Measurements from ENCODE around the gene PTBP3. TPM values are rescaled to one million over a fixed set of nuclear protein-coding genes. Genes with fewer than 3 reads are reported as not detected.

Gene PTBP3
- total RNA-seq, 1 donor from 2014 or later = 56.7 TPM

DNA sequence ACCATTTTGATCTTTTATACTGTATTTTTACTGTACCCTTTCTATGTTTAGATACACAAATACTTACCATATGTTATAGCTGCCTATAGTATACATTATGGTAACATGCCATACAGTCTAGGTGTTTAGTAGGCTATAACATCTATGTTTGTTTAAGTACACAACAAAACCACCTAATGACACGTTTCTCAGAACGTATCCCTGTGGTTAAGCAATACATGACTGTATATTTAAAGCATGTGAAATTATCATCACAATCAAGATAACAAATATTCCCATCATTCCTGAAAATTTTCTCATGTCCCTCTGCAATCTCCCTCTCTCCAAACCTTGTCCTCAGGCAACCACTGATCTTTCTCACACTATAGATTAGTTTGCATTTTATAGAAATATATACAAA, 91.9 kb downstream of the PTBP3 start:
- H3K9me3 Mint-ChIP-seq (ENCODE audit: low read depth) = no peaks in the 10 kb centered on the region
- no peak overlapping the region for H3K27ac Mint-ChIP-seq (ENCODE audit: unreplicated experiment)
- H3K4me3 Mint-ChIP-seq (ENCODE audit: unreplicated experiment) = no peak overlapping the region
- peaks cover 6% of the 10 kb centered on the region for H3K36me3 Mint-ChIP-seq (ENCODE audit: low read depth)
- no peak for DNase-seq (ENCODE audit: low spot score)
- H3K27me3 Mint-ChIP-seq (ENCODE audit: low read depth) = no peaks in the 10 kb centered on the region
- TF ChIP-seq CTCF (IDR thresholded peaks at IDR 0.05) = no peak
- H3K4me1 Mint-ChIP-seq (ENCODE audit: low read depth) = peaks cover 6% of the 10 kb centered on the region

DNA sequence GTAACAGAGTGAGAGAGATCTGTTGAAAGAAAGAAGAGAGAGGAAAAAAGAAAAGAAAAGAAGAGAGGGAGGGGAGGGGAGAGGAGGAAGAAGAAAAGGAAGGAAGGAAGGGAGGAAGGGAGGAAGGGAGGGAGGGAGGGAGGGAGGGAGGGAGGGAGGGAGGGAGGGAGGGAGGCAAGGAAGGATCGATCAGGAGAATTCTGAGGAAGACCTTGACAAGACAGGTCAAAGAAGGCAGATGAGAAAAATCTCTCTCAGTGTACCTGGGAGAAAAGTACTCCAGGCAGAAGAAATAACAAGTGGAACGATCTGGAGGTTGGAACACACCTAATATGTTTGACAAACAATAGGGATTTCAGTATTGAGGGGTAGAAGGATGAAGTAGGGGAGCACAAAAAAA, 93.7 kb downstream of the PTBP3 start:
- Mint-ChIP-seq H3K9me3 (ENCODE audit: low read depth) (no peaks in the 10 kb centered on the region), H3K27me3 (ENCODE audit: low read depth) (no peaks in the 10 kb centered on the region), H3K36me3 (ENCODE audit: low read depth) (peaks cover 4% of the 10 kb centered on the region), H3K27ac (ENCODE audit: unreplicated experiment) (no peak overlapping the region), H3K4me1 (ENCODE audit: low read depth) (peaks cover 6% of the 10 kb centered on the region), H3K4me3 (ENCODE audit: unreplicated experiment) (no peak overlapping the region)
- DNase-seq (ENCODE audit: low spot score) = no peak
- no peak for TF ChIP-seq CTCF (IDR thresholded peaks at IDR 0.05)

GRCh38 chr9:112239284-112239683, 94.1 kb downstream of the PTBP3 start:
- no peak overlapping the region for H3K4me3 Mint-ChIP-seq (ENCODE audit: unreplicated experiment)
- no peak for TF ChIP-seq CTCF (IDR thresholded peaks at IDR 0.05)
- no peak overlapping the region for H3K27ac Mint-ChIP-seq (ENCODE audit: unreplicated experiment)
- peaks cover 6% of the 10 kb centered on the region for H3K4me1 Mint-ChIP-seq (ENCODE audit: low read depth)
- H3K9me3 Mint-ChIP-seq (ENCODE audit: low read depth) = no peaks in the 10 kb centered on the region
- H3K27me3 Mint-ChIP-seq (ENCODE audit: low read depth) = no peaks in the 10 kb centered on the region
- no peak for DNase-seq (ENCODE audit: low spot score)
- peaks cover 4% of the 10 kb centered on the region for H3K36me3 Mint-ChIP-seq (ENCODE audit: low read depth)

- Mint-ChIP-seq H3K27ac (ENCODE audit: unreplicated experiment) (no peak overlapping the region), H3K36me3 (ENCODE audit: low read depth) (peaks cover 7% of the 10 kb centered on the region), H3K4me3 (ENCODE audit: unreplicated experiment) (no peak overlapping the region), H3K9me3 (ENCODE audit: low read depth) (no peaks in the 10 kb centered on the region), H3K4me1 (ENCODE audit: low read depth) (peaks cover 13% of the 10 kb centered on the region), H3K27me3 (ENCODE audit: low read depth) (no peaks in the 10 kb centered on the region)
- DNase-seq (ENCODE audit: low spot score) = no peak
- TF ChIP-seq CTCF (IDR thresholded peaks at IDR 0.05) = no peak
Observed at GRCh38 chr9:112234779-112235178, 98.6 kb downstream of the PTBP3 start.

GRCh38 chr9:112233769-112234168, 99.7 kb downstream of the PTBP3 start:
- peaks cover 13% of the 10 kb centered on the region for H3K4me1 Mint-ChIP-seq (ENCODE audit: low read depth)
- H3K9me3 Mint-ChIP-seq (ENCODE audit: low read depth) = no peaks in the 10 kb centered on the region
- H3K36me3 Mint-ChIP-seq (ENCODE audit: low read depth) = peaks cover 7% of the 10 kb centered on the region
- DNase-seq (ENCODE audit: low spot score) = no peak
- peak overlapping the region; percentile 27 for H3K27ac Mint-ChIP-seq (ENCODE audit: unreplicated experiment)
- H3K4me3 Mint-ChIP-seq (ENCODE audit: unreplicated experiment) = no peak overlapping the region
- TF ChIP-seq CTCF (IDR thresholded peaks at IDR 0.05) = no peak
- no peaks in the 10 kb centered on the region for H3K27me3 Mint-ChIP-seq (ENCODE audit: low read depth)
